Measurements from ENCODE around the gene CALN1.

CALN1 gene

DNA sequence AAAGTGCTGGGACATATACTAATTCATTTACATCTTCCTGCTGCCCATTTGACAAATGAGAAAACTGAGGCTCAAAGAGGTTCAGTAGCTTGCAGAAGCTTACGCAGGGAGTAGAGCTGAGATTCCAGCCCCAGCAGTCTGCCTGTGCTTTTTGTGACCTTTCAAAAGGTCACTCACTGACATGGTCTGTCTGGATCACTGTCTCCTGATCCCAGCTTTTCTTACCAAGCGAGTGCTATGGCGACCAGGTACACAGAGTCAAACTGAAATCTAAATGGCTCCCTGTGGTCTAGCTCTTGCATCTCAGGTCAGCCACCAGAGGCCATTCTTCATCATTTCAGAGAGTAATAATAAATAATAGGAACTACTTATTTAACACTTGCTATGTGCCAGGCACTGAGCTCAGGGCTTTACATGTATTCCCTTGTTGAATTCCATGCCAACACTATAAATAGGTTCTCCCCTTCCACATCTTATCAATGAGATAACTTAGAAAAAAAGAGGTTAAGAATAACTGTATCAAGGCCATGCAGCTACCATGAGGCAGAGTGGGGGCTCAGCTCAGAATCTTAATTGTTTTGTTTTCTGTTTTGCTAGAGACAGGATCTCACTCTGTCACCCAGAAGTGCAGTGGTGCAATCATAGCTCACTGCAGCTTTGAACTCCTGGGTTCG, 381.0 kb downstream of the CALN1 start:
- Histone ChIP-seq H3K9me3 (ENCODE audit: control insufficient read depth, low read length) (no peaks in the 10 kb centered on the region), H3K36me3 (ENCODE audit: control insufficient read depth, insufficient read depth, low read length) (no peaks in the 10 kb centered on the region), H3K4me1 (no peaks in the 10 kb centered on the region), H3K4me2 (ENCODE audit: low read length) (no peak overlapping the region), H3K79me2 (no peaks in the 10 kb centered on the region), H2AFZ (no peak overlapping the region), H3K4me3 (ENCODE audit: low read depth, low read length) (no peak overlapping the region), H3K27ac (no peak overlapping the region), H3K27me3 (ENCODE audit: control insufficient read depth, insufficient read depth, low read length) (no peaks in the 10 kb centered on the region), H3K9ac (no peak overlapping the region)
- TF ChIP-seq, protein P1, sequence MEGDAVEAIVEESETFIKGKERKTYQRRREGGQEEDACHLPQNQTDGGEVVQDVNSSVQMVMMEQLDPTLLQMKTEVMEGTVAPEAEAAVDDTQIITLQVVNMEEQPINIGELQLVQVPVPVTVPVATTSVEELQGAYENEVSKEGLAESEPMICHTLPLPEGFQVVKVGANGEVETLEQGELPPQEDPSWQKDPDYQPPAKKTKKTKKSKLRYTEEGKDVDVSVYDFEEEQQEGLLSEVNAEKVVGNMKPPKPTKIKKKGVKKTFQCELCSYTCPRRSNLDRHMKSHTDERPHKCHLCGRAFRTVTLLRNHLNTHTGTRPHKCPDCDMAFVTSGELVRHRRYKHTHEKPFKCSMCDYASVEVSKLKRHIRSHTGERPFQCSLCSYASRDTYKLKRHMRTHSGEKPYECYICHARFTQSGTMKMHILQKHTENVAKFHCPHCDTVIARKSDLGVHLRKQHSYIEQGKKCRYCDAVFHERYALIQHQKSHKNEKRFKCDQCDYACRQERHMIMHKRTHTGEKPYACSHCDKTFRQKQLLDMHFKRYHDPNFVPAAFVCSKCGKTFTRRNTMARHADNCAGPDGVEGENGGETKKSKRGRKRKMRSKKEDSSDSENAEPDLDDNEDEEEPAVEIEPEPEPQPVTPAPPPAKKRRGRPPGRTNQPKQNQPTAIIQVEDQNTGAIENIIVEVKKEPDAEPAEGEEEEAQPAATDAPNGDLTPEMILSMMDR (IDR thresholded peaks at IDR 0.05), result no peak

DNA sequence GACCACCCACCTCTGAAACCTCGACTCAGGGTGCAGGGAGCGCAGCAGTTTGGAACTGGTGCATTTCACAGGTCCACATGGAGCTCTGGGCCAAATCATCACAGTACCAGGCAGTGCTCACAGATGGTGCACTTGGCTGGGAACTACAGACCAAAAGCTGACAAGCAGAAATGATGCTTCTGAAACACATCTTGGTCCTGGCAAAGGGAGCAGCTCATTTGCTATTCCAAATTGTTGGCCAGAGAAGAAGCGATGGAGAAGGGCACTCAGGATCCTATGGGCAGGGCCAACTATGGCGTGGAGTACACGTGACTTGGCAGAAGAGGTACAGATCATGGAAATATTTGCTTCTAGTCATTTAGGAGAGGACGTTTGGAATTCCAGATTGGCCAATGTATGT, 383.9 kb downstream of the CALN1 start:
- Histone ChIP-seq H3K9ac (no peak overlapping the region), H3K9me3 (ENCODE audit: control insufficient read depth, low read length) (no peaks in the 10 kb centered on the region), H3K4me2 (ENCODE audit: low read length) (no peak overlapping the region), H3K27me3 (ENCODE audit: control insufficient read depth, insufficient read depth, low read length) (no peaks in the 10 kb centered on the region), H2AFZ (no peak overlapping the region), H3K36me3 (ENCODE audit: control insufficient read depth, insufficient read depth, low read length) (no peaks in the 10 kb centered on the region), H3K4me1 (no peaks in the 10 kb centered on the region), H3K79me2 (no peaks in the 10 kb centered on the region), H3K27ac (no peak overlapping the region), H3K4me3 (ENCODE audit: low read depth, low read length) (no peak overlapping the region)
- TF ChIP-seq, protein P1 (IDR thresholded peaks at IDR 0.05), result no peak

DNA sequence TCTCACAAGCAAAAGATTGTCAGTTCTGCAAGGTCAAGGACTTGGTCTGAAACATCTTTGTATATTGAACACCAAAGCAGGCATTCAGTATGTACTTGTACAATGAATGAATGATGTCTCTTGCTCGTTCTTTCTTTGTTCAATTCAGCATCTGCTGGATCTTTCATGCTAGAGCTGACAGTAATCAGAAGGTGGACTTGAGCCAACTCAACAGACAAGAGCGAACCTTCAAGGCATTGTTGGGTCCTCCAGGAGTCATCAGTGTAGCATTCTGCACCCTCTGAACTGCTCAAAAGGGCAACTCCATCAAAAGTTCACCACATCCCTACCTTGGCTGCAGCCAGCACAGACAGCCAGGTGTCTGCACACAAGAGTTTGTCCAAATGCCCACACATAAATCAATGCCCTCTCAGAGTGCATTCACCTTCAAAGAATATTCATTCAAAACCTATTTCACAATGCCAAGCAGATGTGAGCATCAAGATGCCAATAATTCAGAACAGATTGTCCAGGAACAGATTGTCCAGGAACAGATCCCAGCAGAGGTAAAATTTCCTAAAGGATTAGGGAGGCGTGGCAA, 386.7 kb downstream of the CALN1 start:
- Histone ChIP-seq H3K27me3 (ENCODE audit: control insufficient read depth, insufficient read depth, low read length) (no peaks in the 10 kb centered on the region), H2AFZ (no peak overlapping the region), H3K4me3 (ENCODE audit: low read depth, low read length) (no peak overlapping the region), H3K36me3 (ENCODE audit: control insufficient read depth, insufficient read depth, low read length) (no peaks in the 10 kb centered on the region), H3K9me3 (ENCODE audit: control insufficient read depth, low read length) (no peaks in the 10 kb centered on the region), H3K4me1 (no peaks in the 10 kb centered on the region), H3K4me2 (ENCODE audit: low read length) (no peak overlapping the region), H3K79me2 (no peaks in the 10 kb centered on the region), H3K27ac (no peak overlapping the region), H3K9ac (no peak overlapping the region)
- TF ChIP-seq, protein P1 (IDR thresholded peaks at IDR 0.05), result no peak

DNA sequence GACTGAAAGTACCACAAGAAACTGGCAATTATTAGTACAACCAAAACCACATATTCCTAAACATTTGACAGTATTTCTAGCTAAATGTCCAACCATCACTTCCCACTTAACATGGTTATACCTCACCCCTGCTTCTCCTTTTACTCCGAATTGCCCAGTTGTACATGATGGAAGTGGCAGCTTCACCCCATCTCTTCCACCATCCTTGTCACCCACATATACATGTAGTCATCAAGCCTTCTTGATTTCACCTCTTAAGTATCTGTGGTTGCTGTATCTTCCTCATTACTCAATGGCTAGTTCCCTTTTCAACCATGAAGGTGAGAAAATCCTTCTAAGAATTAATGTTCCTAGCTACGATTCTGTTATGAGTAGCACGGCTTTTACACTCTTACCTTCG, 388.2 kb downstream of the CALN1 start:
- H2AFZ ChIP-seq, result no peak overlapping the region
- H3K9me3 ChIP-seq (ENCODE audit: control insufficient read depth, low read length), result no peaks in the 10 kb centered on the region
- no peaks in the 10 kb centered on the region for H3K27me3 ChIP-seq (ENCODE audit: control insufficient read depth, insufficient read depth, low read length)
- no peak overlapping the region for H3K27ac ChIP-seq
- no peak overlapping the region for H3K4me3 ChIP-seq (ENCODE audit: low read depth, low read length)
- H3K9ac ChIP-seq, result no peak overlapping the region
- H3K4me2 ChIP-seq (ENCODE audit: low read length), result no peak overlapping the region
- no peaks in the 10 kb centered on the region for H3K36me3 ChIP-seq (ENCODE audit: control insufficient read depth, insufficient read depth, low read length)
- H3K4me1 ChIP-seq, result no peaks in the 10 kb centered on the region
- no peaks in the 10 kb centered on the region for H3K79me2 ChIP-seq
- TF ChIP-seq, protein P1 (IDR thresholded peaks at IDR 0.05), result no peak

DNA sequence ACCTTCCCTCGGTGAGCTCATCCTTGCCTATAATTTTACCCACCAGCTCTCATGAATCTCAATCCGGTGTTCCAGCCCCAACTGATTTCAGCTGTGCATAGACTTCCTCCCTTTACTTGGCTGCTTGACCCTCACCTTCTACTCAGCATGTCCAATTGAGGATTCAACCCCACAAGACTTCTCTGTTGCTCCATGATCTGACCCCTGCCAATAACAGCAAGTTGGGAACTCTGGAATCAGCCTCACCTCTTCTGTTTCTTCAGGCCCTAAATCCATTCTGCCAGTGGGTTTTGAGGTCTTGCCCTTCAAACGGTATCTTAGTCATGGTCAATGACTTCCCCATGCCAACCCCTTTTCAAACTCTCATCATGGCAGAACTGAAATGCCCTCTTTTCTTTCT, 390.4 kb downstream of the CALN1 start:
- no peaks in the 10 kb centered on the region for H3K27me3 ChIP-seq (ENCODE audit: control insufficient read depth, insufficient read depth, low read length)
- TF ChIP-seq, protein P1 (IDR thresholded peaks at IDR 0.05), result no peak
- no peak overlapping the region for H3K4me2 ChIP-seq (ENCODE audit: low read length)
- no peak overlapping the region for H2AFZ ChIP-seq
- H3K27ac ChIP-seq, result no peak overlapping the region
- H3K4me3 ChIP-seq (ENCODE audit: low read depth, low read length), result no peak overlapping the region
- no peaks in the 10 kb centered on the region for H3K36me3 ChIP-seq (ENCODE audit: control insufficient read depth, insufficient read depth, low read length)
- no peaks in the 10 kb centered on the region for H3K9me3 ChIP-seq (ENCODE audit: control insufficient read depth, low read length)
- no peak overlapping the region for H3K9ac ChIP-seq
- H3K79me2 ChIP-seq, result no peaks in the 10 kb centered on the region
- H3K4me1 ChIP-seq, result no peaks in the 10 kb centered on the region

Measured in parathyroid adenoma (tissue), 2 donors.